ENCODE data around the gene MBNL2. TPM values are rescaled to one million over a fixed set of nuclear protein-coding genes. Genes with fewer than 3 reads are reported as not detected.

The MBNL2 gene
- total and polyA plus RNA-seq, 2 of the 13 experiments (the other 11 are each of a cell fraction or from before 2014, with no cell fraction given) = 30.8 to 59.0 TPM

DNA sequence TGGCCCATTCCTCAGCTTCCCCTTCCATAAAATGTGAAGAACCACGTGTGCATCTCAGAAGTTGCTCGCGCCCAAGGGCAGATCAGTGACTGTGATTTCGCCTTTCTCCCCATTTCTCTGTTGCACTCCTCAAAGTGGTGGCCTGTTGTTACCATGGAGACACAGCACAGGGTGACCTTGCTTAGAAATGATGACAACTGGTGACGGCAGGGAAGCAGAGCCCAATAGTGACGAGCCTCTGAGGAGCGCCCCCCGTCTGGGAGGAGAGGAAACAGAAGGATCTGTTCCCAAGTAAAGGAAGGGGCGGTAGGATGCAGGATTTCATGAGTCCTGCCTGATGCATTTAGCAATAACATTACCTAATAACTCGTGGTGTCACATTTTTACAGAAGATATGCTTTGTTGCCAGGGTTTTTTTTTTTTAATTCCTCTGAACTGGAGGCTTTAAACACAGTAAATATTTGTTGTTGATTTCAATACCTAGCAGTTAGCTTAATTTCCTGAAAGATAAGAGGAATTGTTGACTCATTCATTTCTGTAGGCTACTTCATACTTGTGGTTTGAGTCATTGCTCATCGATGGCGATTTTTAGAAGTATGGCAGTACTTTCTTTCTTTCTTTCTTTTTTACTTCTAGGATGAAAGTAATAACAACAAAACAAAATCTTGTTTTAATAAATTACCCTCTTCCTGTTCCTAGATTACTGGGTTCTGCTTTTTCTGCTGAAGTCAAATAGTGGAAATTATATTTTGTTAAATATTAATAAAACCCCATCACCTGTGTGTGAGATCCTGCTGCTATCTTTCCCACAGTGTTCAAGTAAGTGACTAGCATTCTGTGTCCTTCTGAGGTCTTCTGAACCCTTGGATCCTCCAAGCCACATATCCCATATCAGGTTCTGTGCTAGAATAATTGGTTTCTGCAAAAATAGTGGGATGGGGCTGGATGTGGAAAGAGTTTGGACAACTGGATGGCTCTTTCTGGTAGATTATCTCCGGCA lies 36.0 kb downstream of the MBNL2 start (continued):
- TF ChIP-seq, protein P1, sequence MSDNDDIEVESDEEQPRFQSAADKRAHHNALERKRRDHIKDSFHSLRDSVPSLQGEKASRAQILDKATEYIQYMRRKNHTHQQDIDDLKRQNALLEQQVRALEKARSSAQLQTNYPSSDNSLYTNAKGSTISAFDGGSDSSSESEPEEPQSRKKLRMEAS (IDR thresholded peaks at IDR 0.05) = peak; percentile 34; the same call in 1 of the 2 replicates
- TF ChIP-seq MIER2 (CRISPR knock-in tag; IDR thresholded peaks at IDR 0.05) = 0 out of 2 replicates have a peak, but pooled peaks have one; percentile 35
- TF ChIP-seq, protein P2, sequence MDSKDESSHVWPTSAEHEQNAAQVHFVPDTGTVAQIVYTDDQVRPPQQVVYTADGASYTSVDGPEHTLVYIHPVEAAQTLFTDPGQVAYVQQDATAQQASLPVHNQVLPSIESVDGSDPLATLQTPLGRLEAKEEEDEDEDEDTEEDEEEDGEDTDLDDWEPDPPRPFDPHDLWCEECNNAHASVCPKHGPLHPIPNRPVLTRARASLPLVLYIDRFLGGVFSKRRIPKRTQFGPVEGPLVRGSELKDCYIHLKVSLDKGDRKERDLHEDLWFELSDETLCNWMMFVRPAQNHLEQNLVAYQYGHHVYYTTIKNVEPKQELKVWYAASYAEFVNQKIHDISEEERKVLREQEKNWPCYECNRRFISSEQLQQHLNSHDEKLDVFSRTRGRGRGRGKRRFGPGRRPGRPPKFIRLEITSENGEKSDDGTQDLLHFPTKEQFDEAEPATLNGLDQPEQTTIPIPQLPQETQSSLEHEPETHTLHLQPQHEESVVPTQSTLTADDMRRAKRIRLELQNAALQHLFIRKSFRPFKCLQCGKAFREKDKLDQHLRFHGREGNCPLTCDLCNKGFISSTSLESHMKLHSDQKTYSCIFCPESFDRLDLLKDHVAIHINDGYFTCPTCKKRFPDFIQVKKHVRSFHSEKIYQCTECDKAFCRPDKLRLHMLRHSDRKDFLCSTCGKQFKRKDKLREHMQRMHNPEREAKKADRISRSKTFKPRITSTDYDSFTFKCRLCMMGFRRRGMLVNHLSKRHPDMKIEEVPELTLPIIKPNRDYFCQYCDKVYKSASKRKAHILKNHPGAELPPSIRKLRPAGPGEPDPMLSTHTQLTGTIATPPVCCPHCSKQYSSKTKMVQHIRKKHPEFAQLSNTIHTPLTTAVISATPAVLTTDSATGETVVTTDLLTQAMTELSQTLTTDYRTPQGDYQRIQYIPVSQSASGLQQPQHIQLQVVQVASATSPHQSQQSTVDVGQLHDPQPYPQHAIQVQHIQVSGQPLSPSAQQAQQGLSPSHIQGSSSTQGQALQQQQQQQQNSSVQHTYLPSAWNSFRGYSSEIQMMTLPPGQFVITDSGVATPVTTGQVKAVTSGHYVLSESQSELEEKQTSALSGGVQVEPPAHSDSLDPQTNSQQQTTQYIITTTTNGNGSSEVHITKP (CRISPR knock-in tag; IDR thresholded peaks at IDR 0.05; ENCODE audit: low read depth) = no peak
- TF ChIP-seq SALL1 (CRISPR knock-in tag; IDR thresholded peaks at IDR 0.05) = peak; percentile 69
- 0 out of 2 replicates have a peak, but pooled peaks have one; percentile 4 for TF ChIP-seq POLR2AphosphoS2 (IDR thresholded peaks at IDR 0.05; ENCODE audit: low read depth, low read length)
- TF ChIP-seq NCOA2 (CRISPR knock-in tag; IDR thresholded peaks at IDR 0.05) = peak; percentile 91
- TF ChIP-seq ZKSCAN1 (IDR thresholded peaks at IDR 0.05; ENCODE audit: low read length) = no peak
- peak; percentile 70; the same call in 1 of the 2 replicates for TF ChIP-seq CBX5 (CRISPR knock-in tag; IDR thresholded peaks at IDR 0.05; ENCODE audit: borderline replicate concordance)
- 0 out of 2 replicates have a peak, but pooled peaks have one; percentile 32 for TF ChIP-seq FOSL1 (CRISPR knock-in tag; IDR thresholded peaks at IDR 0.05; ENCODE audit: borderline replicate concordance)
- peak; percentile 19; the same call in 1 of the 2 replicates for TF ChIP-seq ZNF430 (CRISPR knock-in tag; IDR thresholded peaks at IDR 0.05)
- TF ChIP-seq, protein P3, sequence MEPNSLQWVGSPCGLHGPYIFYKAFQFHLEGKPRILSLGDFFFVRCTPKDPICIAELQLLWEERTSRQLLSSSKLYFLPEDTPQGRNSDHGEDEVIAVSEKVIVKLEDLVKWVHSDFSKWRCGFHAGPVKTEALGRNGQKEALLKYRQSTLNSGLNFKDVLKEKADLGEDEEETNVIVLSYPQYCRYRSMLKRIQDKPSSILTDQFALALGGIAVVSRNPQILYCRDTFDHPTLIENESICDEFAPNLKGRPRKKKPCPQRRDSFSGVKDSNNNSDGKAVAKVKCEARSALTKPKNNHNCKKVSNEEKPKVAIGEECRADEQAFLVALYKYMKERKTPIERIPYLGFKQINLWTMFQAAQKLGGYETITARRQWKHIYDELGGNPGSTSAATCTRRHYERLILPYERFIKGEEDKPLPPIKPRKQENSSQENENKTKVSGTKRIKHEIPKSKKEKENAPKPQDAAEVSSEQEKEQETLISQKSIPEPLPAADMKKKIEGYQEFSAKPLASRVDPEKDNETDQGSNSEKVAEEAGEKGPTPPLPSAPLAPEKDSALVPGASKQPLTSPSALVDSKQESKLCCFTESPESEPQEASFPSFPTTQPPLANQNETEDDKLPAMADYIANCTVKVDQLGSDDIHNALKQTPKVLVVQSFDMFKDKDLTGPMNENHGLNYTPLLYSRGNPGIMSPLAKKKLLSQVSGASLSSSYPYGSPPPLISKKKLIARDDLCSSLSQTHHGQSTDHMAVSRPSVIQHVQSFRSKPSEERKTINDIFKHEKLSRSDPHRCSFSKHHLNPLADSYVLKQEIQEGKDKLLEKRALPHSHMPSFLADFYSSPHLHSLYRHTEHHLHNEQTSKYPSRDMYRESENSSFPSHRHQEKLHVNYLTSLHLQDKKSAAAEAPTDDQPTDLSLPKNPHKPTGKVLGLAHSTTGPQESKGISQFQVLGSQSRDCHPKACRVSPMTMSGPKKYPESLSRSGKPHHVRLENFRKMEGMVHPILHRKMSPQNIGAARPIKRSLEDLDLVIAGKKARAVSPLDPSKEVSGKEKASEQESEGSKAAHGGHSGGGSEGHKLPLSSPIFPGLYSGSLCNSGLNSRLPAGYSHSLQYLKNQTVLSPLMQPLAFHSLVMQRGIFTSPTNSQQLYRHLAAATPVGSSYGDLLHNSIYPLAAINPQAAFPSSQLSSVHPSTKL (CRISPR knock-in tag; IDR thresholded peaks at IDR 0.05) = peak; percentile 89
- TF ChIP-seq ZNF605 (CRISPR knock-in tag; IDR thresholded peaks at IDR 0.05) = peak; percentile 48; the same call in 1 of the 2 replicates
- no peak for TF ChIP-seq ZFP41 (CRISPR knock-in tag; IDR thresholded peaks at IDR 0.05; ENCODE audit: borderline replicate concordance)
- peak; percentile 80 for TF ChIP-seq ELF3 (CRISPR knock-in tag; IDR thresholded peaks at IDR 0.05)
- TF ChIP-seq MED13 (CRISPR knock-in tag; IDR thresholded peaks at IDR 0.05) = peak; percentile 71; the same call in 1 of the 2 replicates
- TF ChIP-seq, protein P4, sequence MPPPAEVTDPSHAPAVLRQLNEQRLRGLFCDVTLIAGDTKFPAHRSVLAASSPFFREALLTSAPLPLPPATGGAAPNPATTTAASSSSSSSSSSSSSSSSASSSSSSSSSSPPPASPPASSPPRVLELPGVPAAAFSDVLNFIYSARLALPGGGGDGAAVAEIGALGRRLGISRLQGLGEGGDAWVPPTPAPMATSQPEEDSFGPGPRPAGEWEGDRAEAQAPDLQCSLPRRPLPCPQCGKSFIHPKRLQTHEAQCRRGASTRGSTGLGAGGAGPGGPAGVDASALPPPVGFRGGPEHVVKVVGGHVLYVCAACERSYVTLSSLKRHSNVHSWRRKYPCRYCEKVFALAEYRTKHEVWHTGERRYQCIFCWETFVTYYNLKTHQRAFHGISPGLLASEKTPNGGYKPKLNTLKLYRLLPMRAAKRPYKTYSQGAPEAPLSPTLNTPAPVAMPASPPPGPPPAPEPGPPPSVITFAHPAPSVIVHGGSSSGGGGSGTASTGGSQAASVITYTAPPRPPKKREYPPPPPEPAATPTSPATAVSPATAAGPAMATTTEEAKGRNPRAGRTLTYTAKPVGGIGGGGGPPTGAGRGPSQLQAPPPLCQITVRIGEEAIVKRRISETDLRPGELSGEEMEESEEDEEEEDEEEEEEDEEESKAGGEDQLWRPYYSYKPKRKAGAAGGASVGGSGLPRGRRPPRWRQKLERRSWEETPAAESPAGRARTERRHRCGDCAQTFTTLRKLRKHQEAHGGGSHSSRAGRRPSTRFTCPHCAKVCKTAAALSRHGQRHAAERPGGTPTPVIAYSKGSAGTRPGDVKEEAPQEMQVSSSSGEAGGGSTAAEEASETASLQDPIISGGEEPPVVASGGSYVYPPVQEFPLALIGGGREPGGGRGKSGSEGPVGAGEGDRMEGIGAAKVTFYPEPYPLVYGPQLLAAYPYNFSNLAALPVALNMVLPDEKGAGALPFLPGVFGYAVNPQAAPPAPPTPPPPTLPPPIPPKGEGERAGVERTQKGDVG (CRISPR knock-in tag; IDR thresholded peaks at IDR 0.05; ENCODE audit: borderline replicate concordance) = peak; percentile 73
